ENCODE results near the gene UTF1.

Gene UTF1

GRCh38 chr10:133267829-133268228 is 37.8 kb downstream of the UTF1 start:
- no peak for DNase-seq

GRCh38 chr10:133268532-133268931 is 38.5 kb downstream of the UTF1 start:
- DNase-seq, result no peak

- DNase-seq, result no peak
Observed at GRCh38 chr10:133269367-133269766, 39.4 kb downstream of the UTF1 start.

GRCh38 chr10:133270204-133270603 is 40.2 kb downstream of the UTF1 start:
- DNase-seq, result no peak

GRCh38 chr10:133270773-133271297 is 40.8 kb downstream of the UTF1 start:
- no peak for DNase-seq

GRCh38 chr10:133271521-133272300 is 41.7 kb downstream of the UTF1 start:
- no peak for DNase-seq

- no peak for DNase-seq
Observed at GRCh38 chr10:133272301-133272963, 42.4 kb downstream of the UTF1 start.

- no peak for DNase-seq
Observed at GRCh38 chr10:133272964-133273420, 43.0 kb downstream of the UTF1 start.

- DNase-seq, result no peak
Observed at GRCh38 chr10:133273534-133274143, 43.6 kb downstream of the UTF1 start.

- DNase-seq, result no peak
Observed at GRCh38 chr10:133274751-133275683, 45.0 kb downstream of the UTF1 start.

GRCh38 chr10:133275684-133276092 is 45.7 kb downstream of the UTF1 start:
- no peak for DNase-seq

GRCh38 chr10:133276100-133276434 is 46.0 kb downstream of the UTF1 start:
- DNase-seq, result no peak

GRCh38 chr10:133276435-133277201 is 46.6 kb downstream of the UTF1 start, which contains the start of gene ADAM8:
ADAM8 (minus strand) TSS chr10:133276868; CDS start chr10:133276817, 51 bp downstream.
- DNase-seq, result no peak

GRCh38 chr10:133277277-133277992 is 47.4 kb downstream of the UTF1 start:
- DNase-seq, result no peak

GRCh38 chr10:133277993-133278576 is 48.1 kb downstream of the UTF1 start:
- no peak for DNase-seq

GRCh38 chr10:133278577-133279265 is 48.7 kb downstream of the UTF1 start:
- no peak for DNase-seq

- DNase-seq, result no peak
Observed at GRCh38 chr10:133279326-133280226, 49.6 kb downstream of the UTF1 start.

- DNase-seq, result no peak
Observed at GRCh38 chr10:133280391-133281059, 50.5 kb downstream of the UTF1 start.

Measured in NCI-H748 treated with DMSO at 0.1 percent for 48 hours (cell line).